Spleen (tissue), 7 donors: ENCODE measurements around the gene RYR2.

Experiments used
- POLR2A ChIP-seq, 3 donors: fragments of 450-650 bp; IDR thresholded peaks; one replicate each; pipeline ENCODE4 v1.5.1; 2017; ENCODE audit warnings: antibody characterized with exemption in 3 of 3, mild to moderate bottlenecking in 1 of 3
- TF ChIP-seq, protein P1 (sequence below), 11 experiments: fragments of 200-600 bp in 7 of 11; fragments of 450-650 bp in 4 of 11; sonication (generic) in 4 of 11; IDR thresholded peaks in 8 of 11; conservative IDR thresholded peaks in 3 of 11; 1 replicate in 7 of 11; 2 replicates in 4 of 11; pipeline versions ENCODE4 v1.4.0 to v1.8.0; 2016 to 2021; ENCODE audit warnings: antibody characterized with exemption in 11 of 11, inconsistent platforms in 4 of 11, mild to moderate bottlenecking in 1 of 11
- donor health status: DM: no; HTN: no; CAD: no; lungs with moderate emphysema.
- donor health status: DM: no; HTN: no; CAD: no.
- donor health status: DM: no; HTN: no; CAD: no.

GRCh38 chr1:237255071-237255470 lies 213.1 kb downstream of the RYR2 start:
- TF ChIP-seq, protein P1, sequence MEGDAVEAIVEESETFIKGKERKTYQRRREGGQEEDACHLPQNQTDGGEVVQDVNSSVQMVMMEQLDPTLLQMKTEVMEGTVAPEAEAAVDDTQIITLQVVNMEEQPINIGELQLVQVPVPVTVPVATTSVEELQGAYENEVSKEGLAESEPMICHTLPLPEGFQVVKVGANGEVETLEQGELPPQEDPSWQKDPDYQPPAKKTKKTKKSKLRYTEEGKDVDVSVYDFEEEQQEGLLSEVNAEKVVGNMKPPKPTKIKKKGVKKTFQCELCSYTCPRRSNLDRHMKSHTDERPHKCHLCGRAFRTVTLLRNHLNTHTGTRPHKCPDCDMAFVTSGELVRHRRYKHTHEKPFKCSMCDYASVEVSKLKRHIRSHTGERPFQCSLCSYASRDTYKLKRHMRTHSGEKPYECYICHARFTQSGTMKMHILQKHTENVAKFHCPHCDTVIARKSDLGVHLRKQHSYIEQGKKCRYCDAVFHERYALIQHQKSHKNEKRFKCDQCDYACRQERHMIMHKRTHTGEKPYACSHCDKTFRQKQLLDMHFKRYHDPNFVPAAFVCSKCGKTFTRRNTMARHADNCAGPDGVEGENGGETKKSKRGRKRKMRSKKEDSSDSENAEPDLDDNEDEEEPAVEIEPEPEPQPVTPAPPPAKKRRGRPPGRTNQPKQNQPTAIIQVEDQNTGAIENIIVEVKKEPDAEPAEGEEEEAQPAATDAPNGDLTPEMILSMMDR (IDR thresholded peaks at IDR 0.05 in 8 of 11, conservative IDR thresholded peaks at IDR 0.05 in 3 of 11) = no peak
- TF ChIP-seq POLR2A (IDR thresholded peaks at IDR 0.05) = no peak
